AG20443 (cell line): Measurements from ENCODE around the gene OR51G2.
"Not testable (repeated sequence)": the region's sequence is repeated elsewhere in the genome, so short reads cannot be mapped to it uniquely, and the experiment has no call there.

Source experiments
- DNase-seq: peaks from one replicate; pipeline ENCODE4 v3.0.0; 2012; ENCODE audit warnings: low spot score, mixed read lengths

Gene OR51G2

GRCh38 chr11:4919250-4919649 is at the start of gene OR51G2:
Gene OR51G2 (minus strand): TSS chr11:4919350. CDS start chr11:4915663, 3,687 bp downstream.
- DNase-seq, result no peak

- DNase-seq, result no peak
Measured at GRCh38 chr11:4962816-4963215, 43.7 kb upstream of the OR51G2 start.

- no peak for DNase-seq
Measured at GRCh38 chr11:4960877-4961276, 41.7 kb upstream of the OR51G2 start.

GRCh38 chr11:4957396-4957795 is 38.2 kb upstream of the OR51G2 start:
- no peak for DNase-seq

- DNase-seq, result not testable (repeated sequence)
Measured at GRCh38 chr11:4955613-4956012, 36.5 kb upstream of the OR51G2 start, which contains the start of gene OR51A2. Gene OR51A2 (minus strand): TSS chr11:4955713. CDS start chr11:4955713, 0 bp downstream.

- DNase-seq, result no peak
Measured at GRCh38 chr11:4947505-4947904, 28.4 kb upstream of the OR51G2 start, which contains the start of gene OR51A4. Gene OR51A4 (minus strand): TSS chr11:4947605. CDS start chr11:4947100, 505 bp downstream.

- DNase-seq, result no peak
Measured at GRCh38 chr11:4936745-4937144, 17.6 kb upstream of the OR51G2 start.

- DNase-seq, result no peak
Measured at GRCh38 chr11:4932751-4933150, 13.6 kb upstream of the OR51G2 start.

- DNase-seq, result no peak
Measured at GRCh38 chr11:4926608-4927007, 7.5 kb upstream of the OR51G2 start.

- no peak for DNase-seq
Measured at GRCh38 chr11:4924239-4924638, 5.1 kb upstream of the OR51G2 start, which contains the start of gene OR51G1. Gene OR51G1 (minus strand): TSS chr11:4924339. CDS start chr11:4924339, 0 bp downstream.

GRCh38 chr11:4922304-4922703 is 3.2 kb upstream of the OR51G2 start:
- DNase-seq, result no peak

GRCh38 chr11:4921796-4922195 is 2.6 kb upstream of the OR51G2 start:
- no peak for DNase-seq

GRCh38 chr11:4916581-4916980 is 2.6 kb downstream of the OR51G2 start:
- no peak for DNase-seq

GRCh38 chr11:4903484-4903883 is 15.7 kb downstream of the OR51G2 start, which contains the start of gene OR51A7:
Gene OR51A7 (plus strand): TSS chr11:4903783. CDS start chr11:4907370, 3,587 bp downstream.
- no peak for DNase-seq

- DNase-seq, result peak; percentile 38
Measured at GRCh38 chr11:4891996-4892640, 27.0 kb downstream of the OR51G2 start.

- no peak for DNase-seq
Measured at GRCh38 chr11:4890279-4890678, 28.9 kb downstream of the OR51G2 start.

GRCh38 chr11:4887591-4887990 is 31.6 kb downstream of the OR51G2 start:
- DNase-seq, result no peak

GRCh38 chr11:4886186-4886585 is 33.0 kb downstream of the OR51G2 start:
- DNase-seq, result no peak

GRCh38 chr11:4884361-4884760 is 34.8 kb downstream of the OR51G2 start:
- no peak for DNase-seq

- DNase-seq, result no peak
Measured at GRCh38 chr11:4882543-4882942, 36.6 kb downstream of the OR51G2 start.

- DNase-seq, result no peak
Measured at GRCh38 chr11:4881860-4882500, 37.2 kb downstream of the OR51G2 start, which contains the start of gene OR51T1. Gene OR51T1 (plus strand): TSS chr11:4881900. CDS start chr11:4881900, 0 bp downstream.

GRCh38 chr11:4881188-4881587 is 38.0 kb downstream of the OR51G2 start:
- no peak for DNase-seq

GRCh38 chr11:4865855-4866254 is 53.3 kb downstream of the OR51G2 start:
- no peak for DNase-seq
